ENCODE results near the gene SIGLEC5.

DNA sequence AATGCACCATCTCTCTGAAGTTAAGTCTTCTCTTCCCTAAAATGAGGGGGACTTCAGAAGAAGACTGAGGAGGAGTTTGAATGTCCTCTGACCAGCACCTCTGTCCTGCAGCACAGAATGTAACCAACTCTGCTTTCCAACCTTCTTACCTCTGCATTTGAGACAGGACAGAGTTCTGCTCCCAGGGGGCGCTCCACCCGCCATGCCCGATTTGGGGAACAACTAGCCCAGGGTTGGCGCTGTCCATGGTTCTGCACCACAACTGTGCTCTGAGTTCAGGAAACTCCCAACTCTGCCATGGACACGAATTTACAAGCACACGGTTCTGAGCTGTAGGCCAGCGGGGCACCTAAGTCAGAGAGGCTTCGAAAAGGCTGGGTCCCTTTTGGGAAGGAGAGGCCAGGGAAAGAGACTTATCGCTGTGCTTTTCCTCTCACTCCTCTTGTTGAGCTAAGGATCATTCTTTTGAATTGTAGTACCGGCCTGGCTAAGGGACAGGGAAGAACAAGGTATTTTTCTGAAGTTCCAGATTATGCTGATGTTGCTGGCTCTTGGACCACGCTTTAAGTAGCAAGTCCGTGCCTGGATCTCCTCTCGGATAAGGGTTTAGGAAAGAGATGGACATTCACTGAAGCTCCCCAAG lies 22.2 kb downstream of the SIGLEC5 start:
- TF ChIP-seq, protein P1, sequence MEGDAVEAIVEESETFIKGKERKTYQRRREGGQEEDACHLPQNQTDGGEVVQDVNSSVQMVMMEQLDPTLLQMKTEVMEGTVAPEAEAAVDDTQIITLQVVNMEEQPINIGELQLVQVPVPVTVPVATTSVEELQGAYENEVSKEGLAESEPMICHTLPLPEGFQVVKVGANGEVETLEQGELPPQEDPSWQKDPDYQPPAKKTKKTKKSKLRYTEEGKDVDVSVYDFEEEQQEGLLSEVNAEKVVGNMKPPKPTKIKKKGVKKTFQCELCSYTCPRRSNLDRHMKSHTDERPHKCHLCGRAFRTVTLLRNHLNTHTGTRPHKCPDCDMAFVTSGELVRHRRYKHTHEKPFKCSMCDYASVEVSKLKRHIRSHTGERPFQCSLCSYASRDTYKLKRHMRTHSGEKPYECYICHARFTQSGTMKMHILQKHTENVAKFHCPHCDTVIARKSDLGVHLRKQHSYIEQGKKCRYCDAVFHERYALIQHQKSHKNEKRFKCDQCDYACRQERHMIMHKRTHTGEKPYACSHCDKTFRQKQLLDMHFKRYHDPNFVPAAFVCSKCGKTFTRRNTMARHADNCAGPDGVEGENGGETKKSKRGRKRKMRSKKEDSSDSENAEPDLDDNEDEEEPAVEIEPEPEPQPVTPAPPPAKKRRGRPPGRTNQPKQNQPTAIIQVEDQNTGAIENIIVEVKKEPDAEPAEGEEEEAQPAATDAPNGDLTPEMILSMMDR (IDR thresholded peaks at IDR 0.05) = peak in 4 of 6 experiments; percentile 33 to 49 (median 44)
- TF ChIP-seq POLR2A (IDR thresholded peaks at IDR 0.05) = no peak
